Cardiac septum (tissue), 1 donor: ENCODE measurements around the gene RBFOX1. TPM values are rescaled to one million over a fixed set of nuclear protein-coding genes. Genes with fewer than 3 reads are reported as not detected.

ENCODE experiments used
- DNase-seq: peaks from one replicate; pipeline ENCODE4 v3.0.0-alpha.2; 2020; ENCODE audit warnings: low spot score
- intact Hi-C: fragments of 100-400 bp; cut with DNase I; formaldehyde crosslinking; loops from one replicate; pipeline ENCODE4 v1.14.0; 2022
- total RNA-seq: library from RNA; stranded (reverse); fragmentation: NEBNext Ultra II Directional; extraction: Animal tissue kit (Norgen Biotek cat#: 25700); gene quantifications from one replicate; pipeline ENCODE4 v1.2.1, GENCODE V29; 2021
- donor health status: DM: no; HTN: no; CAD: no.

The RBFOX1 gene
- total RNA-seq, 1 donor from 2014 or later, result 27.1 TPM

- intact Hi-C loops, result loop anchor here (10.0 kb wide), 1 partner anchor 209 kb away; no protein-coding TSS in a partner anchor
Observed at GRCh38 chr16:7614021-7614795, 281.6 kb downstream of the RBFOX1 start.

DNA sequence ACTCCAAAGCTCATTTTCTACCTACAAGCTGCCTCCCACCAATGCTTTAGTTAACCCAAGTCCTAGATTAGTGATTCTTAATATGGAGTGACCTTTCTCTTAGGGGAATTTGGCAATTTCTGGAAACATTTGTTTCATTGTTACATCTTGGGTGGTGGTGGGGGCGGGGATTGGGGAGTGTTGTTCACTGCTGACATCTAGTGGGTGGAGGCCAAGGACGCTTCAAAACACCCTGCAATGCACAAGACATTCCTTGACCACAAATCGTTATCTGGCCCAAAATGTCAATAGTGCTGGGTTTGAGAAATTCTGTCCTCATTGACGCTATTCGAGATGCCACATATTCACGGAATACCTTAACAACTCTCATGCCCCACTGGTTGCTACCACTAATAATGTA lies 282.9 kb downstream of the RBFOX1 start:
- intact Hi-C loops, result loop anchor here (10.0 kb wide), 1 partner anchor 211 kb away; no protein-coding TSS in a partner anchor
- DNase-seq, result no peak

More at GRCh38 chr16:7614021-7614795, 281.6 kb downstream of the RBFOX1 start:
- no peak for DNase-seq

DNA sequence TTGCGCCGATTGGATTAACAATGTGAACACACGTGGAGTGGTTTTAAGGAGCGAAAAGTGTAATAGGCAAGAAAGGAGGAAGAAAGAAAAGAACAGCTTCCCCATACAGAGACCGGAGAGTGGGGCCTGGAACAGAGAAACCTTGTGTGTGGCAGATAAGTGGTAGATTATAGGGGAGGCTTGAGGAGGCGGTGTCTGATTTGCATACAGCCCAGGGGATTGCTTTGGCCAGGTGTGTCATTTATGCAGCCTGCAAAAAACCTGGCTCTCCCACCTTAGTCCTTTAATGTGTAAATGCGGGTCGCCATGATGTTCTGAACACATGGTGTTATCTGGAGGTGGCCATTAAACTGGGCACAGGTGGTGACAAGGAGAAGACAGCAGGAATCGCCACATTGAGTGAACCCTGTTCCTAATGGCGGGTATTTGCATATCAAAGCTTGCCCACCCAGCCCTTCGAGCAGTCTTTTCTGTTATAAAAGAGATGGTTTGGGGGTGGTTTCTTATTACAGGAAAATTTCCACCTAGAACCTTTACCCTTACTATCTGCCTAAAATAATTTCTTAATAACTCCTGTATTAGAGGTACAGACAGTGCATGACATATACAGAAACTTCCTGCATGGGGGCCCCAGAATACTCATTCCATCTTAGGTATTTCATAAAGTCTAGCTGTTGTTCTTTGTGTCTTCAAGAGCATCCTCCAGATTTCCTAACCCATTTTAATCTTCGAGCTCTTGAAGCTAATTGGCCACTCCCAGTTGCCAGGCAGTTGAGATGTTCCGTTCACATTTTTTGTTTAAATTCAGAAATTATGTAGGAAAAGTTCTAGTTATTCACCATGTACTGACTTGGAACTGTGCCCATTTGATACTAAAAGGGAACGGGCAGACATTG lies 292.5 kb downstream of the RBFOX1 start:
- intact Hi-C loops, result no loop called here
- no peak for DNase-seq

GRCh38 chr16:7628981-7629380 lies 296.3 kb downstream of the RBFOX1 start:
- DNase-seq, result no peak
- intact Hi-C loops, result no loop called here

GRCh38 chr16:7629571-7629970 lies 296.9 kb downstream of the RBFOX1 start:
- DNase-seq, result no peak
- intact Hi-C loops, result no loop called here

- no peak for DNase-seq
- intact Hi-C loops, result no loop called here
Observed at GRCh38 chr16:7637446-7637845, 304.8 kb downstream of the RBFOX1 start.

DNA sequence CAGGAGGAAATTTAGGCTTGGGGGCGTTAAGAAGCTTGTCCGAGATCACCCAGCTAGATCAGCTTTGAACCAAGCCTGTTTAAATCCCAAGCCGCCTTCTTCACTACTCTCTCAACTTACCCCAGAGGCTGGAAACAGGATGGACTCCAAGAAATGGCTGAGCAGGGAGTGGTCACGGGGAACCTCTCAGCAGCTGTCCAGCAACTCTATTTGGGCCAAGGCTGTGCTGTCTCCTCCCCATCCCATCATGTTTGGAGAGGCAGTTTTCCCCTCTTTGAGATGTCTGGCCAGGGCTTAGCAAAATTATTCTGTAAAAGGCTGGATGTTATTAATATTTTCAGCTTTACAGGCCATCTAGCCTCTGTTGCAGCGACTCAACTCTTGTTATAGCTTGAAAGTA lies 305.7 kb downstream of the RBFOX1 start:
- DNase-seq, result no peak
- intact Hi-C loops, result no loop called here

DNA sequence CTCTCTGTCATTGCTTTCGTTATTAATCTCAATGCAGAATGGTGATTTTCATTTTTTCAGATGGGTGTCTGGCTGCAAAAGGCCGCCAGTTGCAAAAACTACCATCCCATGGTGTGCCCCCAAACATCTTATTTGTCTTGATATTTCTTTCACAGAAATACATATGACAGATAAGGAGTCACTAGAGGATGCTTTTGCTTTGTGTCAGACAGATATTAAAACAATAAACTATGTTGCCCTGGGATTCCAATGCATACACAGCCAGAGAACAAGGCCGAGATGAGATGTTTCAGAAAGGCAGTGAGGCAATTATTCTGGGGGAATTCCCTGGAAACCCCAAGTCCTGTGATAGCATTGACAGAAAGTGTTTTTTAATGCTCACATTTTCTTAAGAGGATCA lies 307.7 kb downstream of the RBFOX1 start:
- intact Hi-C loops, result no loop called here

DNA sequence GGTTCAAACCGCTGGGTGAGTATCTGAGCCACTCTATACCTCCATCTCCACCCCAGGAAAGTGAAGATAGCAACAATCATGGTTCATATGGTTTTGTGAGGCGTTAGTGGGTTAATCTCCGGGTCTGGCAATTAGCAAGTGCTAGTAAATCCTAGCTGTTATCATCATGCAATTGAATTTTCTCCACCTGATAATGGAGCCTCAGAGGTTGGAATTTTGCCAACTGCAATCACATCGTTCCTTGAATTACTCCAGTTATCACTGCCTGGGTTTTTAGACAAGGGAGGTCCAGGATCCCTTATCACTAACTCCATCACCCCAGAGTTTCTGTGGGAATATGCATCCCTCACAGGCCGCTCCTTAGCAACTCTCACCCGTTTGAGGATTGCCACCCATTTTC lies 311.5 kb downstream of the RBFOX1 start:
- intact Hi-C loops, result no loop called here
- DNase-seq, result no peak

More for the DNA sequence above, 307.7 kb downstream of the RBFOX1 start:
- no peak for DNase-seq

- DNase-seq, result no peak
- intact Hi-C loops, result no loop called here
Observed at GRCh38 chr16:7644811-7645210, 312.2 kb downstream of the RBFOX1 start.

GRCh38 chr16:7646821-7647500 lies 314.3 kb downstream of the RBFOX1 start:
- intact Hi-C loops, result no loop called here
- DNase-seq, result no peak

DNA sequence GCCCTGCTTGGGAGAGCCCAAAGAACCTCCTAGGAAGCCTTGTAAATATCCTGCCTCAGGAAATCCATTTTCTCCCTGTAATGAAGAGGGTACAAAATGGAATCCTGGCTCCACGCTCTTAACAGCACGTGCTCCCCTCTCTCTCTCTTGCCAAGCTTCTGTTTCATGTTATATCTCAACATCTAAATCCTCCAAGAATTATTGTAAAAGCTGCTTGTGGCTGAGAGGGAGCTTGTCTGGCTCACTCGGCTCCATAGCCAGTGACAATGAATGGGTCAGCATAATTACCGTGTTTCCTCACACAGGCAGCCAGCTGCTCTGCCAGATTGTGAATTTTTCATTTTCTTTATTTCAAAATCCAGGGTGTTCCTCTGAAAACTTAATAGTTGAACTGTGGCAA lies 317.8 kb downstream of the RBFOX1 start:
- no peak for DNase-seq
- intact Hi-C loops, result no loop called here

DNA sequence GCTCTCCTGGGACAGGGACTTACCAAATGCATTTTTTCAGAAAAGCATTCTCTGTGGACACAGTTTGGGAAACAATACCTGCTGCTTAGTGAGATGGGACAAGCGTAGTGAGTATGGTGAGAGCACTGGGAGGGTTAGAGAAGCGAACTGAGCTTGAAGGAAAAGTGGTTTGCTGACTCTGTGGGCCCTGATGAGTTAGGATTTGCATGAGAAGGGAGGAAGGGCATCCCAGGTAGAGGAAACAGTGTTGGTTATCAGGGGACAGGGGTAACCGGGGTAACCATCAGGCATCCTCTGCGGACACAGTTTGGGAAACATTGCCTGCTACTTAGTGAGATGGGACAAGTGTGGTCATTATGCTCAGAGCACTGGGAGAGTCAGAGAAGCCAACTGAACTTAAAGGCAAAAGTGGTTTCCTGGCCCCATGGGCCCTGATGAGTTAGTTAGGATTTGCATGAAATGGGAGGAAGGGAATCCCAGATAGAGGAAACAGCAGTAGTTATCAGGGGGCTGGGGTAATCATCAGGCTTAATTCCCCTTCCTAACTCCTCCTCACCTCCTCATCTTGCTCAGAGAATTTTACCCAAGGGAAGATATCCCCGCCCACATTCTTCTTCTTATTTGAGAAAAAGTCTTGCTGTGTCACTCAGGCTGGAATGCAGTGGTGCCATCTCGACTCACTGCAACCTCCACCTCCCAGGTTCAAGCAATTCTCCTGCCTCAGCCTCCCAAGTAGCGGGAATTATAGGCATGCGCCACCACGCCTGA lies 319.3 kb downstream of the RBFOX1 start:
- DNase-seq, result no peak
- intact Hi-C loops, result no loop called here

- DNase-seq, result no peak
- intact Hi-C loops, result no loop called here
Observed at GRCh38 chr16:7653746-7654461, 321.3 kb downstream of the RBFOX1 start.

DNA sequence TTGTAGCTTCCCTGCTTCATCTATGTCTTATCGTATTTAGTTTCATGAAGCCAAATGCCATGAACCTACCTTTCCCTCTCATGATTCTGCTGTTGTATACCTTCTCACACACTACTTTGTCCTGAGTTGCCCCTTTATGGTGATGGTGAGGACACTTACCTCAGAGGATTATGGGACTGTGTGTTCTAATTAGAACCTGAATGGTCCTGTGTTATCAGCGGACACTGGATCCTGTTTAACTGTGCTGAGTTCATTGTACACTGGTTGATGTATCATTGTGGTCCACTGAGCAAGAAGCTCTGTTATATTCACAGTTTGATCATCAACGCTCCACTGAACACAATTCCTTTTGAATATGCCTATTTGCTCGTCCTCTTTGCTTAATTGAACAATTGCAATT lies 343.0 kb downstream of the RBFOX1 start:
- intact Hi-C loops, result no loop called here
- no peak for DNase-seq

DNA sequence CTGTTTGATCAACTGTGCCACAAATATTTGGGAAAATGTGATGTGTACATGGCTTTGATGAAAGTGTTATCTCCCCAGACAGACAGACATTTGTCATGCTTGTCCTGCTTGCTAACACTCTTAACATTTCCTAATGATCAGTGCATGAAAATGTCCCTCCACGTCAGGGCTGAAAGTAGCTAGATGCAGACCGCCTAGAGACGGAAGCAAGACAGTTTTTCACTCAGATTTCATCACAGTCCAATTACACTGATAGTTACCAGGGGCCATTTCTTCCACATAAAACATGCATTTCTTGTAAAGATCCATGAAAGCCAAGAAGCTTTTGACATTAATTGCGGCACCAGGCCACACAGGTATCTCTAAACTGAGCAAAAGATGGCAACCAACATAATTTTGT lies 347.7 kb downstream of the RBFOX1 start:
- DNase-seq, result no peak
- intact Hi-C loops, result no loop called here

DNA sequence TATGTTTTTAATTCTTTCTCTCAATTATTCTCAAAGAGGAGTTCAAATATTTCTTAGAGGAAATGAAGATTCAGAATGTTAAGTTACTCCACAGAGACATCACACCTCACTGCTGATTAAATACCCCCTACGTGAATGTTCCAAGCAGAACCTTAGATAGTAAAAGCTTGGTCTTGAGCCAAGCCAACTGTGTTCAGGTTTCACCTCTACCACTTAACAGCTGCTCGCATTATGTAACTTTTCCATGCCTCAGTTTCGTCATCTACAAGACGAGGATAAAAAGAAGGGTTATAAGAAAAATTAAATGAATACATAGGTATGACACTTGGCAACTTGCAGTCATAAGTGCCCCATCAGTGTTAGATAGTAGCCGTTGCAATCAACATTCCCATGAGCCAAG lies 356.2 kb downstream of the RBFOX1 start:
- DNase-seq, result no peak
- intact Hi-C loops, result no loop called here

DNA sequence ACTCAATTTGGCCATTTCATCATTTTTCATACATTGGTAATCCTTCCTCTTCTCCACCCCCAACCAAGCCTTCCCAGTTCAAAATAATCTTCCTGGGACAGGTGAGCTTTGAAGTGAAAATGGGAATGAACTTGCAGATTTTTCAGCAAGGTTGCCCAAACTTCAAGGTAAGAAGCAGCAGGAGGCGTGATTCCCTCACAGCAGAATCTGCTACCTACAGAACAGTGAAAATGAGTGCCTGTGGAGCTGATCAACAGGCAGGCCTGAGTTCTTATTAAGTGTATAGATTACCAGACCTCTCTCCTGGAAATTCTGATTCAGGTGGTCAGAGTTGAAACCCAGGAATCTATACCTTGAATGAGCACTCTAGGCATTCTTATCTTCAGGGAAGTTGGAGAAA lies 356.6 kb downstream of the RBFOX1 start:
- no peak for DNase-seq
- intact Hi-C loops, result no loop called here

DNA sequence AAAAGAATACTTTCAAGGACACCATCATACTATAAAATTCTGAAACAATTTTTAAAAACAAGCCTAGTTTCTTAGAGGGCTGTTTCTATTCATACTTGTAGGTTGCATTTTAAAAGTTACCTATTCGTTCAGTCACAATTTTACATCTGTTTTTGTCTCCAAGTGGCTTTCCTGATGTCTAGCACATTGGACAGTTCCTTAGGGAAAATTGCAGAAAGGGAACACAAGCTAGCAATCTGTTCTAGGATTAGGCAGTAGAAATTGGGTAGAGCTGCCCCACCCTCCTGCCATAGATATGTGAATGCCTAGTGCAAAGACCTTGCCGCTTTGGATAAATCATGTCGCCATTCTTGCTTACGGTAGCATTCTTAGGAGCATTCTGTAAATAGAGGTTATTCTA lies 358.9 kb downstream of the RBFOX1 start:
- DNase-seq, result no peak
- intact Hi-C loops, result no loop called here
